ENCODE results near the gene TMEM108. TPM values are rescaled to one million over a fixed set of nuclear protein-coding genes. Genes with fewer than 3 reads are reported as not detected.

Gene TMEM108
- total and polyA plus RNA-seq, 2 of the 4 experiments (the other 2 are of a cell fraction) = 0.18 to 2.2 TPM

- Histone ChIP-seq H3K14ac (replicated peaks; ENCODE audit: low read depth, low read length) (no peak overlapping the region), H3K9ac (ENCODE audit: low read depth, low read length) (no peak overlapping the region), H3K79me1 (ENCODE audit: low read depth in 1 of 2, low read length in 2 of 2) (no peaks in the 10 kb centered on the region), H3K4me1 (ENCODE audit: control insufficient read depth, insufficient read depth, low read length) (no peaks in the 10 kb centered on the region), H3K23ac (ENCODE audit: low read depth, low read length) (no peak overlapping the region), H2AK9ac (replicated peaks; ENCODE audit: low read depth, low read length, poor library complexity) (no peak overlapping the region), H4K20me1 (ENCODE audit: insufficient read depth, low read length) (no peaks in the 10 kb centered on the region), H2BK120ac (ENCODE audit: low read depth, low read length) (no peak overlapping the region), H2BK5ac (ENCODE audit: low read depth, low read length, poor library complexity, severe bottlenecking) (no peak overlapping the region), H3K27ac (ENCODE audit: insufficient read depth, low read length) (no peak overlapping the region), H2AK5ac (ENCODE audit: low read depth, low read length) (no peak overlapping the region), H2BK15ac (ENCODE audit: low read depth, low read length) (no peak overlapping the region), H3K56ac (ENCODE audit: extremely low read depth, insufficient read depth, low read length) (no peak overlapping the region), H2BK20ac (ENCODE audit: low read depth, low read length) (no peak overlapping the region), H4K8ac (ENCODE audit: low read depth in 2 of 2, low read length in 2 of 2) (no peak overlapping the region), H3K36me3 (ENCODE audit: control insufficient read depth, insufficient read depth, low read length) (no peaks in the 10 kb centered on the region), H3K4me2 (ENCODE audit: low read depth, low read length) (no peak overlapping the region), H3K27me3 (ENCODE audit: control insufficient read depth, insufficient read depth, low read length) (no peaks in the 10 kb centered on the region), H4K5ac (ENCODE audit: low read depth, low read length) (no peak overlapping the region), H4K91ac (ENCODE audit: insufficient read depth, low read depth, low read length) (no peak overlapping the region), H2AFZ (replicated peaks; ENCODE audit: low read length, poor library complexity) (no peak overlapping the region), H3K9me1 (ENCODE audit: insufficient read depth, low read length) (no peaks in the 10 kb centered on the region), H3K4me3 (ENCODE audit: insufficient read depth, low read depth, low read length) (no peak overlapping the region), H3K18ac (ENCODE audit: low read depth, low read length) (no peak overlapping the region), H3K4ac (ENCODE audit: low read depth, low read length) (no peak overlapping the region), H3K9me3 (ENCODE audit: control insufficient read depth, insufficient read depth, low read length) (no peaks in the 10 kb centered on the region)
- TF ChIP-seq USF2 (IDR thresholded peaks at IDR 0.05; ENCODE audit: low read depth, low read length) (no peak), CHD1 (IDR thresholded peaks at IDR 0.05; ENCODE audit: low read depth, low read length) (no peak), ELK1 (IDR thresholded peaks at IDR 0.05; ENCODE audit: borderline replicate concordance, low read depth, low read length) (no peak), RCOR1 (IDR thresholded peaks at IDR 0.05; ENCODE audit: insufficient replicate concordance, low read length) (no peak), POLR2A (IDR thresholded peaks at IDR 0.05; ENCODE audit: low read depth, low read length) (no peak), CEBPB (IDR thresholded peaks at IDR 0.05; ENCODE audit: low read depth, low read length) (no peak), RFX5 (IDR thresholded peaks at IDR 0.05; ENCODE audit: low read depth, low read length) (no peak), SMC3 (IDR thresholded peaks at IDR 0.05; ENCODE audit: low read depth, low read length) (no peak), CTCF (conservative IDR thresholded peaks at IDR 0.05; ENCODE audit: low read depth, low read length) (no peak), FOS (IDR thresholded peaks at IDR 0.05; ENCODE audit: low read depth, low read length) (no peak), NFE2L2 (IDR thresholded peaks at IDR 0.05; ENCODE audit: low read depth, low read length) (no peak), BHLHE40 (IDR thresholded peaks at IDR 0.05; ENCODE audit: low read depth, low read length) (no peak), RAD21 (IDR thresholded peaks at IDR 0.05; ENCODE audit: low read length) (no peak), MAZ (IDR thresholded peaks at IDR 0.05; ENCODE audit: borderline replicate concordance, low read depth, low read length) (no peak), MXI1 (IDR thresholded peaks at IDR 0.05; ENCODE audit: borderline replicate concordance, low read depth, low read length) (no peak)
- ATAC-seq (ENCODE audit: low read depth) (no peak), DNase-seq (no peak)
- ChIA-PET CTCF (no interaction called here), POLR2A (ENCODE audit: unreplicated experiment) (no interaction called here)
- in situ Hi-C loops (cut with MboI; ENCODE audit: low sequenced_read_pairs) = loop anchor here (10.0 to 25.0 kb wide), 2 partner anchors 312 to 375 kb away; no protein-coding TSS in a partner anchor
- BruUV-seq (replicated peaks) = no TSS peak
- no CpG with 5 or more reads among the region's 2 CpGs for WGBS, 2 experiments (ENCODE audit: extremely low coverage in 2 of 2, insufficient read length in 1 of 2)
- dilution Hi-C loops (cut with HindIII; ENCODE audit: low sequenced_read_pairs, unreplicated experiment) = no loop called here
- intact Hi-C loops (cut with micrococcal nuclease) = no loop called here
Observed at GRCh38 chr3:133049491-133049890, 11.3 kb downstream of the TMEM108 start.
